HL-60 (cell line): ENCODE results near the gene SMARCC2.

ENCODE experiments used
- DNase-seq, 2 experiments: peaks; one replicate each; pipeline ENCODE4 v3.0.0-alpha.2; 2010 to 2020; ENCODE audit warnings: low read depth in 1 of 2, low spot score in 1 of 2
- H3K27ac ChIP-seq: fragments of 250-450 bp; sonication (Bioruptor Pico); replicated peaks from 2 replicates; pipeline ENCODE4 v1.5.1; 2020; ENCODE audit warnings: mild to moderate bottlenecking, moderate library complexity
- H3K27me3 ChIP-seq: fragments of 250-450 bp; sonication (Bioruptor Pico); 2 replicates; pipeline ENCODE4 v1.5.1; 2021; ENCODE audit warnings: mild to moderate bottlenecking, moderate library complexity; ENCODE audit not compliant: insufficient read depth, poor library complexity, severe bottlenecking
- H3K4me3 ChIP-seq: replicated peaks from 2 replicates; pipeline ENCODE4 v1.5.1; 2011; ENCODE audit warnings: mild to moderate bottlenecking, control low read depth, low read length; ENCODE audit not compliant: insufficient read depth
- GABPA ChIP-seq: IDR thresholded peaks from 2 replicates; pipeline ENCODE4 v1.6.1; 2012; ENCODE audit warnings: low read depth
- POLR2AphosphoS5 ChIP-seq: IDR thresholded peaks from 2 replicates; pipeline ENCODE4 v1.6.1; 2012; ENCODE audit warnings: low read depth
- SPI1 ChIP-seq: IDR thresholded peaks from 2 replicates; pipeline ENCODE4 v1.6.1; 2012; ENCODE audit warnings: low read depth, mild to moderate bottlenecking, borderline replicate concordance
- TF ChIP-seq, protein P1 (sequence below): IDR thresholded peaks from one replicate; pipeline ENCODE4 v1.5.1; 2011; ENCODE audit warnings: low read length, control low read depth, inconsistent platforms; ENCODE audit not compliant: insufficient read depth
- TF ChIP-seq, protein P2 (sequence below): IDR thresholded peaks from 2 replicates; pipeline ENCODE4 v1.6.1; 2012; ENCODE audit warnings: low read depth; ENCODE audit not compliant: insufficient replicate concordance

SMARCC2 gene

DNA sequence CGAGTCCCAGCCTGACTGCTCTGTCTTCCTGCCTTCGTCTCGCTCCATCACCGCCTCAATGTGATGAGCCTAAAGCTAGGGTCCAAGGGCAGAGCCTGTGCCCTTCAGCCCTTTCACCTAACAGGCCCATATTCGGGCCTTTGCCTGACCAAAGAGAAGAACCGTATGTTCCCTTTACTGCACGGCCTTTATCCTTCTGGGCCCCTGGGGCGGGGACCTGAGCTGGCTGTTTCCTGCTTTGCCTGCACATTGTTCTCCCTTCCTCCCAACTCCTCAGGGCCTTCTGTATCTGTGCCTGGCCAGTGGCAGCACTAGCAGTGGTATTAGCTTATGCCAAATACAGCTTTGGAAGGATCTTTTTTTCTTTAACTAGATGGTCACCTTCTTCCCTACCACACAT is 45.4 kb downstream of the SMARCC2 start:
- no peak overlapping the region for H3K27ac ChIP-seq

DNA sequence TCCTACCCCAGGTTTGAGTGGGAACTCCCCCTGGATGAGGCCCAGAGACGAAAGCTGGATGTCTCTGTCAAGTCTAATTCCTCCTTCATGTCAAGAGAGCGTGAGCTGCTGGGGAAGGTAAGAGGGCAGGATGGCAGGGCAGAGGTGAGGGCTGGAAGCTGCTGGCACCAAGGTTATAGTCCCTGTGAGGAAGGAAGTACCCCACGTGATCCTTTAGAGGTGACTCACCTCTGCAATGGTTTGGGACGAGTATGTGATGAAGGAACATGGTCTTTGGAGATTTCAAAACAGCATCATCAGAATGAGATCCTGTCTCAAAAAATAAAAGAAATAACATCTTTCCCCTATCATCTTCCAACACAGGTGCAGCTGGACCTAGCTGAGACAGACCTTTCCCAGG is 46.1 kb downstream of the SMARCC2 start:
- no peak overlapping the region for H3K27ac ChIP-seq
- H3K4me3 ChIP-seq, result no peak overlapping the region
- DNase-seq, result no peak
- TF ChIP-seq, protein P1, sequence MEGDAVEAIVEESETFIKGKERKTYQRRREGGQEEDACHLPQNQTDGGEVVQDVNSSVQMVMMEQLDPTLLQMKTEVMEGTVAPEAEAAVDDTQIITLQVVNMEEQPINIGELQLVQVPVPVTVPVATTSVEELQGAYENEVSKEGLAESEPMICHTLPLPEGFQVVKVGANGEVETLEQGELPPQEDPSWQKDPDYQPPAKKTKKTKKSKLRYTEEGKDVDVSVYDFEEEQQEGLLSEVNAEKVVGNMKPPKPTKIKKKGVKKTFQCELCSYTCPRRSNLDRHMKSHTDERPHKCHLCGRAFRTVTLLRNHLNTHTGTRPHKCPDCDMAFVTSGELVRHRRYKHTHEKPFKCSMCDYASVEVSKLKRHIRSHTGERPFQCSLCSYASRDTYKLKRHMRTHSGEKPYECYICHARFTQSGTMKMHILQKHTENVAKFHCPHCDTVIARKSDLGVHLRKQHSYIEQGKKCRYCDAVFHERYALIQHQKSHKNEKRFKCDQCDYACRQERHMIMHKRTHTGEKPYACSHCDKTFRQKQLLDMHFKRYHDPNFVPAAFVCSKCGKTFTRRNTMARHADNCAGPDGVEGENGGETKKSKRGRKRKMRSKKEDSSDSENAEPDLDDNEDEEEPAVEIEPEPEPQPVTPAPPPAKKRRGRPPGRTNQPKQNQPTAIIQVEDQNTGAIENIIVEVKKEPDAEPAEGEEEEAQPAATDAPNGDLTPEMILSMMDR, result no peak
- TF ChIP-seq POLR2AphosphoS5 (no peak), GABPA (no peak), SPI1 (no peak)
- TF ChIP-seq, protein P2, sequence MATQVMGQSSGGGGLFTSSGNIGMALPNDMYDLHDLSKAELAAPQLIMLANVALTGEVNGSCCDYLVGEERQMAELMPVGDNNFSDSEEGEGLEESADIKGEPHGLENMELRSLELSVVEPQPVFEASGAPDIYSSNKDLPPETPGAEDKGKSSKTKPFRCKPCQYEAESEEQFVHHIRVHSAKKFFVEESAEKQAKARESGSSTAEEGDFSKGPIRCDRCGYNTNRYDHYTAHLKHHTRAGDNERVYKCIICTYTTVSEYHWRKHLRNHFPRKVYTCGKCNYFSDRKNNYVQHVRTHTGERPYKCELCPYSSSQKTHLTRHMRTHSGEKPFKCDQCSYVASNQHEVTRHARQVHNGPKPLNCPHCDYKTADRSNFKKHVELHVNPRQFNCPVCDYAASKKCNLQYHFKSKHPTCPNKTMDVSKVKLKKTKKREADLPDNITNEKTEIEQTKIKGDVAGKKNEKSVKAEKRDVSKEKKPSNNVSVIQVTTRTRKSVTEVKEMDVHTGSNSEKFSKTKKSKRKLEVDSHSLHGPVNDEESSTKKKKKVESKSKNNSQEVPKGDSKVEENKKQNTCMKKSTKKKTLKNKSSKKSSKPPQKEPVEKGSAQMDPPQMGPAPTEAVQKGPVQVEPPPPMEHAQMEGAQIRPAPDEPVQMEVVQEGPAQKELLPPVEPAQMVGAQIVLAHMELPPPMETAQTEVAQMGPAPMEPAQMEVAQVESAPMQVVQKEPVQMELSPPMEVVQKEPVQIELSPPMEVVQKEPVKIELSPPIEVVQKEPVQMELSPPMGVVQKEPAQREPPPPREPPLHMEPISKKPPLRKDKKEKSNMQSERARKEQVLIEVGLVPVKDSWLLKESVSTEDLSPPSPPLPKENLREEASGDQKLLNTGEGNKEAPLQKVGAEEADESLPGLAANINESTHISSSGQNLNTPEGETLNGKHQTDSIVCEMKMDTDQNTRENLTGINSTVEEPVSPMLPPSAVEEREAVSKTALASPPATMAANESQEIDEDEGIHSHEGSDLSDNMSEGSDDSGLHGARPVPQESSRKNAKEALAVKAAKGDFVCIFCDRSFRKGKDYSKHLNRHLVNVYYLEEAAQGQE, result no peak
- no peaks in the 10 kb centered on the region for H3K27me3 ChIP-seq

More for the DNA sequence above, 45.4 kb downstream of the SMARCC2 start:
- DNase-seq, result no peak
- Histone ChIP-seq H3K27me3 (no peaks in the 10 kb centered on the region), H3K4me3 (no peak overlapping the region)
- TF ChIP-seq, protein P1, result no peak
- TF ChIP-seq POLR2AphosphoS5 (no peak), SPI1 (no peak), GABPA (no peak)
- TF ChIP-seq, protein P2, result no peak

DNA sequence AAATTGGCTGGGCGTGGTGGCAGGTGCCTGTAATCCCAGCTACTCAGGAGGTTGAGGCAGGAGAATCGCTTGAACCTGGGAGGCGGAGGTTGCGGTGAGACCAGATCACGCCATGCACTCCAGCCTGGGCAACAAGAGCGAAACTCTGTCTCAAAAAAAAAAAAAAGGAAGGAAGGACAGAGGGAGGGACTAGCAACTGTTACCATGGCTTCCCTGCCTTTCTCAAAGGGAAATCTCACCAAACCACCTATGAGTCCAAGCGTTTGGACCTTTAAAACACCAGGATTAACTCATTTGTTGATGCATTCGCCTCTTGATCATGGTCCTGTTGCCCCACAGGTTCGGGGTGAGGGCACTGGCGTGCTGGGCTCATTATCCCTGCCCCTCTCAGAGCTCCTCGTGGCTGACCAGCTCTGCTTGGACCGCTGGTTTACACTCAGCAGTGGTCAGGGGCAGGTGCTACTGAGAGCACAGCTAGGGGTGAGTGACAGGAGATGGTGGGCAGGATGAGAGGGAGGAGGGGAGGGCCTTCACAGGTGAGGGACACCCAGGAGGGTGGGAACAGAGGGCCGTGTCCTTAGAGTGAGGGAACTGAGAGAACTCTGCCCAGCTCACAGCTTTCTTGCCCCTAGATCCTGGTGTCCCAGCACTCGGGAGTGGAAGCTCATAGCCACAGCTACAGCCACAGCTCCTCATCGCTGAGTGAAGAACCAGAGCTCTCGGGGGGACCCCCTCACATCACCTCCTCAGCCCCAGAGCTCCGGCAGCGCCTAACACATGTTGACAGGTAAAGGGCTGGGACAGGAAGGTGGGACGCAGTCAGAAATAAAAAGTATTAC is 47.1 kb downstream of the SMARCC2 start:
- H3K4me3 ChIP-seq, result no peak overlapping the region
- TF ChIP-seq, protein P1, result no peak
- TF ChIP-seq POLR2AphosphoS5, result no peak
- TF ChIP-seq GABPA, result no peak
- TF ChIP-seq SPI1, result no peak
- TF ChIP-seq, protein P2, result no peak

More for the DNA sequence above, 47.1 kb downstream of the SMARCC2 start:
- H3K27ac ChIP-seq, result peak overlapping the region; percentile 35
- peak in 1 of 2 experiments; percentile 18 for DNase-seq
- no peaks in the 10 kb centered on the region for H3K27me3 ChIP-seq
